Transverse colon (tissue), 4 donors: ENCODE results near the gene SMAP2. TPM values are rescaled to one million over a fixed set of nuclear protein-coding genes. Genes with fewer than 3 reads are reported as not detected.
A peak's percentile ranks its signal among the peaks of the same experiment; 100 is the strongest.

Experiments
- DNase-seq: peaks from one replicate; pipeline ENCODE4 v3.0.0-alpha.2; 2019
- H3K27ac ChIP-seq, 4 donors: fragments of 200-600 bp; sonication (generic); 2 replicates each; pipeline ENCODE4 v1.5.1; 2016 to 2018; ENCODE audit warnings: inconsistent platforms in 4 of 4
- H3K27me3 ChIP-seq: fragments of 200-600 bp; sonication (generic); 2 replicates; pipeline ENCODE4 v1.5.1; 2017; ENCODE audit warnings: inconsistent platforms
- H3K36me3 ChIP-seq, 4 donors: fragments of 200-600 bp; sonication (generic); 2 replicates each; pipeline ENCODE4 v1.5.1; 2017 to 2019; ENCODE audit warnings: inconsistent platforms in 4 of 4
- H3K4me1 ChIP-seq, 4 donors: fragments of 200-600 bp; sonication (generic); 2 replicates each; pipeline ENCODE4 v1.5.1; 2017 to 2020; ENCODE audit warnings: inconsistent platforms in 4 of 4
- H3K4me3 ChIP-seq, 4 donors: fragments of 200-600 bp; sonication (generic); 1 replicate in 1 of 4; 2 replicates in 3 of 4; pipeline versions ENCODE4 v1.5.1 to v1.6.1; 2017 to 2019; ENCODE audit warnings: inconsistent platforms in 4 of 4
- H3K9me3 ChIP-seq, 2 donors: fragments of 200-600 bp; sonication (generic); 2 replicates each; pipeline ENCODE4 v1.5.1; 2017 to 2019; ENCODE audit warnings: inconsistent platforms in 2 of 2
- EP300 ChIP-seq: sonication (generic); formaldehyde crosslinking; IDR thresholded peaks from one replicate; pipeline ENCODE4 v1.6.1; 2017; ENCODE audit warnings: antibody characterized with exemption, low read depth
- POLR2A ChIP-seq: fragments of 450-650 bp; IDR thresholded peaks from one replicate; pipeline ENCODE4 v1.6.1; 2016; ENCODE audit warnings: antibody characterized with exemption, mild to moderate bottlenecking, moderate library complexity
- POLR2AphosphoS5 ChIP-seq, 3 donors: sonication (generic); formaldehyde crosslinking; IDR thresholded peaks; one replicate each; pipeline ENCODE4 v1.6.1; 2016; ENCODE audit warnings: antibody characterized with exemption in 3 of 3
- WGBS, 2 donors: methylation state at CpG; one replicate each; pipeline ENCODE4 v1.1.5; 2018; ENCODE audit warnings: low coverage in 1 of 2; 5-methylcytosine and 5-hydroxymethylcytosine counted together
- in situ Hi-C, 4 donors: fragments of 200-750 bp; cut with MboI; loops; one replicate each; pipeline versions ENCODE4 v1.15.0 to v1.15.1; 2017; ENCODE audit warnings: low sequenced_read_pairs in 3 of 4, low pct_ligation_motif_present in 1 of 4, low pct_unique_long_range_greater_than_20kb in 1 of 4
- intact Hi-C: fragments of 100-400 bp; cut with DNase I; formaldehyde crosslinking; loops from one replicate; pipeline ENCODE4 v1.15.1; 2023; ENCODE audit warnings: low total_unique reads
- total RNA-seq, 4 donors: library from RNA; depleted of rRNA; stranded (reverse); fragments of >200 nt; gene quantifications; one replicate each; pipeline ENCODE4 v1.1.0, GENCODE V29; 2016
- TF ChIP-seq, protein P1 (sequence below), 5 experiments: fragments of 200-600 bp in 3 of 5; fragments of 450-650 bp in 2 of 5; sonication (generic) in 3 of 5; IDR thresholded peaks; 1 replicate in 2 of 5; 2 replicates in 3 of 5; pipeline ENCODE4 v1.5.1; 2016 to 2017; ENCODE audit warnings: antibody characterized with exemption in 5 of 5, inconsistent platforms in 3 of 5, mild to moderate bottlenecking in 2 of 5, moderate library complexity in 1 of 5

Gene SMAP2
- total RNA-seq, 4 donors from 2014 or later = 20.1 to 47.0 (median 33.8) TPM

DNA sequence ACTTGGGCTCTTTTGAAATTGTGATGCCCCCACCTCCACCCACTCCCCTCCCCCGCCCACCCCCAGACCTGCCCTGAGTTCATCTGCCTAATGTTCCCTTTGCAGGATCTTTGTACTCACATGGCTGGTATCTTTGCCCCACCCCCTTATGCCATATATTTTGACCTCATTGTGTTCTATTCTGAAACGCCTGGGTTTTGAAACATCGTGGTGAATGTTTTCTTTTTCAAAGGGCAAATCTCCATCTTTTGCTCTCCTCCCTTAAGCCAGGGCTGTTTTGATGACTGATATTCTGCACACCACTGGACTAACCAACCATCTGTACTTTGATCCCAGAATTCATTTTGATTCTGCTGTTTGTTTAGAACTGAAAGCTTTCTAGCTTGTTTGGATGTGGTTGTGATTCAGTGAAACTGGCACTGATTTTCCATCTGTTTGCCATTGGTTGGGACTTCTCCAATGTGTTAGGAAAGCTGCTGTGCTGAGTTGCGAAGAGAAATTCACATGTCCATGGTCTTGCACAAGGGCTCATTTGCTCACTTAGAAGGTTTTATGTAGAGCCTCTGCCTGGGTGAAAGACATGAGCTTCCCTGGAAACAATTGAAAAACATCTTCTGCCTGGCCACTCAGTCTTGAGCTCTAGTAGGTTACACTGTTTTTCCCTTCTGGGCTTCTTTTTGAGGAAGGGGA lies 16.5 kb downstream of the SMAP2 start:
- Histone ChIP-seq H3K9me3 (no peaks in the 10 kb centered on the region), H3K36me3 (no peaks in the 10 kb centered on the region), H3K4me1 (peaks cover 14 to 87% (median 34%) of the 10 kb centered on the region in 4 donors), H3K27ac (peak overlapping the region; percentile 81 to 90 (median 84)), H3K4me3 (peak overlapping the region in 1 of 4 donors; percentile 6), H3K27me3 (no peaks in the 10 kb centered on the region)
- intact Hi-C loops (no loop called here), in situ Hi-C loops (no loop called here)
- DNase-seq = peak; percentile 41
- TF ChIP-seq POLR2A (peak; percentile 30), POLR2AphosphoS5 (IDR thresholded peaks at IDR 0.05) (peak in 2 of 3 donors; percentile 45 to 51), EP300 (no peak)
- TF ChIP-seq, protein P1, sequence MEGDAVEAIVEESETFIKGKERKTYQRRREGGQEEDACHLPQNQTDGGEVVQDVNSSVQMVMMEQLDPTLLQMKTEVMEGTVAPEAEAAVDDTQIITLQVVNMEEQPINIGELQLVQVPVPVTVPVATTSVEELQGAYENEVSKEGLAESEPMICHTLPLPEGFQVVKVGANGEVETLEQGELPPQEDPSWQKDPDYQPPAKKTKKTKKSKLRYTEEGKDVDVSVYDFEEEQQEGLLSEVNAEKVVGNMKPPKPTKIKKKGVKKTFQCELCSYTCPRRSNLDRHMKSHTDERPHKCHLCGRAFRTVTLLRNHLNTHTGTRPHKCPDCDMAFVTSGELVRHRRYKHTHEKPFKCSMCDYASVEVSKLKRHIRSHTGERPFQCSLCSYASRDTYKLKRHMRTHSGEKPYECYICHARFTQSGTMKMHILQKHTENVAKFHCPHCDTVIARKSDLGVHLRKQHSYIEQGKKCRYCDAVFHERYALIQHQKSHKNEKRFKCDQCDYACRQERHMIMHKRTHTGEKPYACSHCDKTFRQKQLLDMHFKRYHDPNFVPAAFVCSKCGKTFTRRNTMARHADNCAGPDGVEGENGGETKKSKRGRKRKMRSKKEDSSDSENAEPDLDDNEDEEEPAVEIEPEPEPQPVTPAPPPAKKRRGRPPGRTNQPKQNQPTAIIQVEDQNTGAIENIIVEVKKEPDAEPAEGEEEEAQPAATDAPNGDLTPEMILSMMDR (IDR thresholded peaks at IDR 0.05) = no peak
- 17 to 32% methylated on average over 2 to 4 of the region's 4 CpGs for WGBS, 2 donors

DNA sequence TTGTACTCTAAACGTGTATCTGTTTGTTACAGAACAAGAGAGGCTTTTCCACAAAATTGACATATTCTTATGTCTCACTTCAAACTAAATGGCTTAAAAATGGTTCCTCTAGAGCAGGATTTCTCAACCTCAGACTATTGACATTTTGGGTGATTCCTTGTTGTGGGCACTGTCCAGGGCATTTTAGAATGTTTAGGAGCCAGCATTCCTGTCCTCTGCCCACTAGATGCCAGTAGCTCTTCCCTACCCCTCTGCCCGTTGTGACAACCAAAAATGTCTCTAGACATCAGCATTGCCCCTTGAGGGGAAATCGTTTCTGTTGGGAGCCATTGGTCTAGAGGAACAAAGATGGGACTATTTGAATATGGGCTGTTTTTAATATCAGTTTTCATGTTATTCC lies 17.3 kb downstream of the SMAP2 start:
- WGBS, 2 donors = 85 to 93% methylated on average over 2 to 3 of the region's 3 CpGs
- TF ChIP-seq EP300 (no peak), POLR2AphosphoS5 (IDR thresholded peaks at IDR 0.05) (no peak)
- Histone ChIP-seq H3K27ac (peak overlapping the region; percentile 81 to 90 (median 84)), H3K36me3 (no peaks in the 10 kb centered on the region), H3K9me3 (no peaks in the 10 kb centered on the region), H3K27me3 (no peaks in the 10 kb centered on the region), H3K4me3 (no peak overlapping the region), H3K4me1 (peaks cover 14 to 87% (median 30%) of the 10 kb centered on the region in 4 donors)
- in situ Hi-C loops (no loop called here), intact Hi-C loops (no loop called here)
- DNase-seq = no peak

DNA sequence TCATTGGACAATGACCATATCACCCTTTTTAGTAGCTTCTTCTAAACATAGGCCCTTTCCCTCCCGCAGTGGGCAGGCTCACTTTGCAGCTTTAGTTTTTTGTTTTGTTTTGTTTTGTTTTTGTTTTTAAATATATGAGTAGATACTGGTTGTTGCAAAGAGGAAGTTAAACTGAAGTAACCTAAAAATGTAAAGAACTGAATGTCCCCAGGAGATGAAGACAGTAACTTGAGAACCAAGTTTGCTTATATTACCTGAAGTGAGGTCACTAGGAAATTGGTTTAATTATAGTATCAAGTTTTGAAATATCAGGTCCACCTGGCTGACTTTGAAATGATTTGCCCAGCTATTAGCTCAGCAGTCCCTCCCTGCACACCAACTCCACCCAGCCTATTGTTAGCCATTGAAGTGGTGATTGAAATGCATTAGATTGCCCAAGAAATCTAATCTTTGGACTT lies 18.2 kb downstream of the SMAP2 start:
- WGBS, 2 donors = 88 to 100% methylated on average over 1 of the region's 1 CpG
- DNase-seq = peak; percentile 46
- peaks cover 14 to 89% (median 32%) of the 10 kb centered on the region in 4 donors for H3K4me1 ChIP-seq
- TF ChIP-seq, protein P1 (IDR thresholded peaks at IDR 0.05) = no peak
- TF ChIP-seq POLR2AphosphoS5 (IDR thresholded peaks at IDR 0.05) = peak in 1 of 3 donors; percentile 65
- TF ChIP-seq EP300 = peak; percentile 54
- peak; percentile 21 for TF ChIP-seq POLR2A
- intact Hi-C loops = no loop called here
- H3K4me3 ChIP-seq = no peak overlapping the region
- no peaks in the 10 kb centered on the region for H3K9me3 ChIP-seq
- peak overlapping the region; percentile 81 to 90 (median 84) for H3K27ac ChIP-seq
- in situ Hi-C loops = no loop called here
- no peaks in the 10 kb centered on the region for H3K36me3 ChIP-seq
- H3K27me3 ChIP-seq = no peaks in the 10 kb centered on the region

DNA sequence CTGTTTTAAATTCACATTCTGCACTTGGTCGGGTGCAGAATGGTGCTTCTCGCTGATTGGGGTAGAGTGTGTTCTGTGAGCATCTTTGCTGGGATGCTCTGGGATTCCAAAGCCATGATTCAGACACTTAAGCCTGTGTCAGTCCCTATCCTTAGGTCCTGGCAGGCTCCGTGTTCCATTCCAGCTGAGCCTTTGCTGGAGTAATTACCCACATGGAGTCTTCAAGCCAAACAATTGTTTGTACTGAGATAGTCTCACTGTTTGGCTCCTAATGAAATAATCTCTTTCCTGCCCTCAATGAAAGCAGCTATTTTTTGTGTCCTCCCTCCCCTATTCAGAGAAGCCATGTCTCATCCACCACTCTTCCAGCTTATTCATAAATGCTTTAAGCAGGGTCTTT lies 18.7 kb downstream of the SMAP2 start:
- TF ChIP-seq POLR2A (no peak), POLR2AphosphoS5 (IDR thresholded peaks at IDR 0.05) (no peak), EP300 (no peak)
- TF ChIP-seq, protein P1 (IDR thresholded peaks at IDR 0.05) = no peak
- no peaks in the 10 kb centered on the region for H3K9me3 ChIP-seq
- 70% methylated on average over 3 of the region's 3 CpGs; no CpG with 5 or more reads in 1 of the 2 donors for WGBS, 2 donors
- no peaks in the 10 kb centered on the region for H3K27me3 ChIP-seq
- H3K4me1 ChIP-seq = peaks cover 14 to 89% (median 33%) of the 10 kb centered on the region in 4 donors
- peak overlapping the region; percentile 81 to 90 (median 84) for H3K27ac ChIP-seq
- intact Hi-C loops = no loop called here
- H3K36me3 ChIP-seq = no peaks in the 10 kb centered on the region
- H3K4me3 ChIP-seq = no peak overlapping the region
- no peak for DNase-seq
- in situ Hi-C loops = no loop called here
